IgD-negative memory B cell (primary cell): ENCODE measurements around the gene SLC9A9. TPM values are rescaled to one million over a fixed set of nuclear protein-coding genes. Genes with fewer than 3 reads are reported as not detected.

ENCODE experiments used
- H3K27ac Mint-ChIP-seq, 3 donors: one replicate each; pipeline ENCODE4 v1.8.0; 2020 to 2022; ENCODE audit warnings: mild to moderate bottlenecking in 3 of 3, mixed read lengths in 3 of 3, moderate library complexity in 1 of 3
- H3K27me3 Mint-ChIP-seq: one replicate; pipeline ENCODE4 v1.8.0; 2021; ENCODE audit warnings: mixed read lengths
- H3K36me3 Mint-ChIP-seq: one replicate; pipeline ENCODE4 v1.8.0; 2020; ENCODE audit warnings: mild to moderate bottlenecking, mixed read lengths
- H3K4me1 Mint-ChIP-seq, 3 donors: one replicate each; pipeline ENCODE4 v1.8.0; 2020 to 2022; ENCODE audit warnings: mixed read lengths in 3 of 3, mild to moderate bottlenecking in 1 of 3
- H3K4me3 Mint-ChIP-seq, 4 donors: one replicate each; pipeline ENCODE4 v1.8.0; 2020 to 2022; ENCODE audit warnings: mild to moderate bottlenecking in 4 of 4, mixed read lengths in 4 of 4, moderate library complexity in 3 of 4
- H3K9me3 Mint-ChIP-seq, 3 donors: one replicate each; pipeline ENCODE4 v1.8.0; 2020 to 2021; ENCODE audit warnings: mixed read lengths in 3 of 3, mild to moderate bottlenecking in 1 of 3
- polyA plus RNA-seq: library from polyadenylated mRNA; unstranded; fragments of 300-500 nt; fragmentation: Illumina TruSeq; gene quantifications from one replicate; pipeline ENCODE4 v1.2.3, GENCODE V29; 2021

Gene SLC9A9
- polyA plus RNA-seq, 1 donor from 2014 or later = 9.1 TPM

DNA sequence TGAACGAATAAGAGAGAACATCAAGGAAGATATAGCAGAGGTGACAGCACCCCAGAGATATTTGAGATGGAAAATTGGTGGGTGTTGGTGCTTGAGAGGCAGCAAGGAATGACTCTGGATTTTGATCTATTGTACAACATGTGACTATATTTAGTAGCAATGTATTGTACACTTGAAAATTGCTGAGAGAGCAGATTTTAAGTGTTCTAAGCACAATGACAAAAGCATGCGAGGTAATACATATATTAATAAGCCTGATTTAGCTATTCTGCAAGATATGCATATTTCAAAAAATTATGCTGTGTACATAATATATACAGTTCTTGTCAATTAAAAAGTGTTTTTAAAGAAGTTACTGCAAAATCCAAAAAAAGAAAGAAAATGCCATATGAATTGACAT lies 194.3 kb downstream of the SLC9A9 start:
- H3K4me3 Mint-ChIP-seq = no peak overlapping the region
- peaks cover 9% of the 10 kb centered on the region for H3K36me3 Mint-ChIP-seq
- H3K9me3 Mint-ChIP-seq = no peaks in the 10 kb centered on the region
- no peaks in the 10 kb centered on the region for H3K4me1 Mint-ChIP-seq
- no peaks in the 10 kb centered on the region for H3K27me3 Mint-ChIP-seq
- H3K27ac Mint-ChIP-seq = no peak overlapping the region

DNA sequence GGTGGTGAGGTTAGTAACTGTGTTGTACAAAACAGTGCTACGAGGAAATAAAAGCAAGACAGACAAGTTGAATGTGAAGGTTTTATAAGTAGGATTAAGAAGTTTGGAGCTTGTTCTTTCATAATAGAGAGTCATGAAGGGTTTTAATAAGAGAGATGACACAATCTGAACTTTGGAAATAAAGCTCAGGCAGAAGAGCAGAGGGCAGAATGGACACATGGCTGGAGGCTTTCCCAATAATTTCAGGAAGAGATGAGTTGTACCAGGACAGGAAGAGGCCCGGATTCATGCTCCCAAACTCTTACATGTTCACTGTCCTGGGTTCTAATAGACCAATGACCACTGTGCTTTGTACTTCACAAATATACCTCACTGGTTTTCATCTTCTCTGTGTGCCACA lies 194.8 kb downstream of the SLC9A9 start:
- peak overlapping the region in 1 of 3 donors; percentile 69 for H3K27ac Mint-ChIP-seq
- H3K4me1 Mint-ChIP-seq = no peaks in the 10 kb centered on the region
- H3K9me3 Mint-ChIP-seq = no peaks in the 10 kb centered on the region
- peaks cover 9% of the 10 kb centered on the region for H3K36me3 Mint-ChIP-seq
- H3K4me3 Mint-ChIP-seq = no peak overlapping the region
- no peaks in the 10 kb centered on the region for H3K27me3 Mint-ChIP-seq

- Mint-ChIP-seq H3K36me3 (peaks cover 11% of the 10 kb centered on the region), H3K27ac (no peak overlapping the region)
Observed at GRCh38 chr3:143652118-143652517, 196.2 kb downstream of the SLC9A9 start.

DNA sequence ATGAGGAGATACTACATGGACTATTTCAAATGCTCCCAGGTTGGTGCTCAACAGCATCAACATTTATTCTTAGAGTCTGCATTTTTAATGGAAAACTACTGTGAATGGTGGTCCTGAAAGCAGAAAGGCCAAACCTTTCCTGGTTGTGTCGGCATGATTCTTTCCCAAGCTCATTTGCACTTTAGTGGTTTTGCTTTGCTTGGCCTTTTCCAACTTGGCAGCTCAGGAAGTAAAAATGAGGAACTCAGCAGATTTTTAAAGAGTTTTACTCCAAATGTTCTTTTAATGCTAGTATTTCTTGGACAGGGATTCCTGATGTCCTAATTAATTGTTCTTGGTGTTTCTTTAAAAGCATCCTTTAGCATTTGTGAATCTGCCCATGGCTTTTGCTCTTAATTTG lies 197.4 kb downstream of the SLC9A9 start:
- Mint-ChIP-seq H3K4me3 (no peak overlapping the region), H3K4me1 (no peaks in the 10 kb centered on the region), H3K27me3 (no peaks in the 10 kb centered on the region), H3K36me3 (peaks cover 11% of the 10 kb centered on the region), H3K9me3 (no peaks in the 10 kb centered on the region), H3K27ac (no peak overlapping the region)

More at GRCh38 chr3:143652118-143652517, 196.2 kb downstream of the SLC9A9 start:
- H3K27me3 Mint-ChIP-seq = no peaks in the 10 kb centered on the region
- H3K4me1 Mint-ChIP-seq = no peaks in the 10 kb centered on the region
- H3K9me3 Mint-ChIP-seq = no peaks in the 10 kb centered on the region
- H3K4me3 Mint-ChIP-seq = no peak overlapping the region

DNA sequence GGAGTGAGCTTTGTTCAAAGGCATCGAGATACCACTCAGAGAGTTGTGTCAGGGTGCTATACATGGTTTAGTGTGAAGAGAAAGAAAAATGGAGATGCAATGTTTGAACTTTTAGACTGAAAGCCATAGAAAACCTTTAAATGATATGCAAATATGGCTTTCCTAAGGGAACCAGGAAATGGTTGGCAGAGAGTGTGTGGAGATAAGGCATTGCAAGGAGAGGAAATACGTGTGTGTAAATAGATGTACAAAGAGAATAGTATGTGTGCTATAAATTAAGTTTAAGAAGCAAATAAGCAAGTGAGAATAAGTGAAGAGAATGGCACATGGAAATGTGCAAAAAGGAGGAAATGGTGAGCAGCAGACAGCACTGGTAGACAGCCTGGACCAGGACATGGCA lies 198.1 kb downstream of the SLC9A9 start:
- Mint-ChIP-seq H3K9me3 (no peaks in the 10 kb centered on the region), H3K27ac (no peak overlapping the region), H3K36me3 (peaks cover 11% of the 10 kb centered on the region), H3K27me3 (no peaks in the 10 kb centered on the region), H3K4me1 (no peaks in the 10 kb centered on the region), H3K4me3 (no peak overlapping the region)

GRCh38 chr3:143648708-143649107 lies 199.6 kb downstream of the SLC9A9 start:
- peaks cover 11% of the 10 kb centered on the region for H3K36me3 Mint-ChIP-seq
- no peak overlapping the region for H3K27ac Mint-ChIP-seq
- H3K4me3 Mint-ChIP-seq = no peak overlapping the region

GRCh38 chr3:143648218-143648617 lies 200.1 kb downstream of the SLC9A9 start:
- no peak overlapping the region for H3K4me3 Mint-ChIP-seq
- peaks cover 11% of the 10 kb centered on the region for H3K36me3 Mint-ChIP-seq

More at GRCh38 chr3:143648708-143649107, 199.6 kb downstream of the SLC9A9 start:
- Mint-ChIP-seq H3K4me1 (peaks cover 0 to 6% (median 5%) of the 10 kb centered on the region in 3 donors), H3K27me3 (no peaks in the 10 kb centered on the region), H3K9me3 (no peaks in the 10 kb centered on the region)

DNA sequence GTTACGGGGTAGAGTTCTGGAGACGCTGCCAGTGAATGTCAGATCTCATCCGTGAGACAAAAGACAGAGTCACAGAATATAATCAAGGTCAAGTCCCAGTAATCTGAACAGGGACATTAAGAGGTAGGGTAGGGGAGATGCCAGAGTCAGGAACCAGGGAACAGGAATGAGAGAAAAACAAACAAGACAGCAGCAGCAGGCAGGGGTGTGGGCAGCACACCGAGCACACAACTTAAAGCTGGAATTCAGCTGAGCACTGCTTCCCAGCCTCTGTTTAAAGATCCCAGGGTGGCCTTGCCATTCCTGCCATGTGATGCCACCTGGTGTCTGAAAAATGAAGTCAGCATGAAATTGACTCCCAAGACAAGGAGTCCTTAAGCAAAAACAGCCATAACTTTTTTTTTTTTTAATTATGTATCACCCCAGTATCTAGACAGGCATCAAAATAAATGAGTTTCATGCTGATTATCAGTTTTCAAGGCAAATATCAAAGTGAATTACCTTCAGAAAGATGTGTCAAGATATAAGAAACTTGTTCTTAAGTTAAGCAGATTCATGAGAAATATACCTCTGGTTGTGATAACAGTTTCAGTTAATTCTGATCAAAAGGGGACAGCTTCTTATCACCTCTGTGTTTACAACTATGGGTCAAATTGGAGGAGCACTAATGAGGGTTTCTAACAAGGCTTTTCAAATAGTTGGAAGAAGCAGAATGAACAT lies 203.7 kb downstream of the SLC9A9 start:
- H3K36me3 Mint-ChIP-seq = peaks cover 5% of the 10 kb centered on the region
- H3K9me3 Mint-ChIP-seq = peaks cover 0 to 3% (median 3%) of the 10 kb centered on the region in 3 donors
- no peak overlapping the region for H3K4me3 Mint-ChIP-seq
- H3K27ac Mint-ChIP-seq = peak overlapping the region in 1 of 3 donors; percentile 43
- H3K27me3 Mint-ChIP-seq = no peaks in the 10 kb centered on the region
- H3K4me1 Mint-ChIP-seq = peaks cover 0 to 7% (median 5%) of the 10 kb centered on the region in 3 donors

More at GRCh38 chr3:143648218-143648617, 200.1 kb downstream of the SLC9A9 start:
- no peak overlapping the region for H3K27ac Mint-ChIP-seq
- H3K27me3 Mint-ChIP-seq = no peaks in the 10 kb centered on the region
- peaks cover 0 to 7% (median 5%) of the 10 kb centered on the region in 3 donors for H3K4me1 Mint-ChIP-seq
- H3K9me3 Mint-ChIP-seq = no peaks in the 10 kb centered on the region

- Mint-ChIP-seq H3K27me3 (no peaks in the 10 kb centered on the region), H3K9me3 (peaks cover 2 to 9% (median 8%) of the 10 kb centered on the region in 3 donors), H3K27ac (peak overlapping the region in 1 of 3 donors; percentile 43), H3K36me3 (peaks cover 5% of the 10 kb centered on the region), H3K4me3 (no peak overlapping the region), H3K4me1 (peaks cover 0 to 7% (median 5%) of the 10 kb centered on the region in 3 donors)
Observed at GRCh38 chr3:143643905-143644304, 204.4 kb downstream of the SLC9A9 start.

GRCh38 chr3:143640774-143641173 lies 207.5 kb downstream of the SLC9A9 start:
- H3K4me3 Mint-ChIP-seq = no peak overlapping the region
- no peaks in the 10 kb centered on the region for H3K27me3 Mint-ChIP-seq
- H3K36me3 Mint-ChIP-seq = peaks cover 6% of the 10 kb centered on the region
- H3K4me1 Mint-ChIP-seq = peaks cover 0 to 7% (median 5%) of the 10 kb centered on the region in 3 donors
- H3K27ac Mint-ChIP-seq = no peak overlapping the region
- H3K9me3 Mint-ChIP-seq = peaks cover 6 to 25% (median 10%) of the 10 kb centered on the region in 3 donors

DNA sequence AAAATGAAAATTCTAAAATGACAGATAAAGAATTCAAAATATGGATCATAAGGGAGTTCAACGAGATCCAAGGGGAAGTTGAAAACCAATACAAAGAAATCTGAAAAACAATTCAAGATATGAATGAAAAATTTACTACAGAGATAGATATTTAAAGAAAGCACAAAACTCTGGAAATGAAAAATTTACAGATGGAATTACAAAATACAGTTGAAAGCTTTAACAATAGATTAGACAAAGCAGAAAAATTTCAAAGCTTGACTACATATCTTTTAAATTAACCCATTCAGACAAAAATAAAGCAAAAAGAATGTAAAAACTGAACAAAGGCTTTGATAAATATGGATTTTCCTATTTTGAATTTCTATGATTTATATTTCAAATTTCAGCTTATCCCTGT lies 211.1 kb downstream of the SLC9A9 start:
- H3K9me3 Mint-ChIP-seq = peaks cover 6 to 30% (median 10%) of the 10 kb centered on the region in 3 donors
- no peak overlapping the region for H3K4me3 Mint-ChIP-seq
- no peaks in the 10 kb centered on the region for H3K27me3 Mint-ChIP-seq
- peaks cover 0 to 2% (median 0%) of the 10 kb centered on the region in 3 donors for H3K4me1 Mint-ChIP-seq
- no peak overlapping the region for H3K27ac Mint-ChIP-seq
- peaks cover 3% of the 10 kb centered on the region for H3K36me3 Mint-ChIP-seq

GRCh38 chr3:143634991-143635390 lies 213.3 kb downstream of the SLC9A9 start:
- peak overlapping the region in 1 of 4 donors; percentile 54 for H3K4me3 Mint-ChIP-seq
- H3K9me3 Mint-ChIP-seq = peaks cover 6 to 26% (median 7%) of the 10 kb centered on the region in 3 donors
- peaks cover 0 to 2% (median 2%) of the 10 kb centered on the region in 3 donors for H3K4me1 Mint-ChIP-seq
- no peak overlapping the region for H3K27ac Mint-ChIP-seq
- no peaks in the 10 kb centered on the region for H3K27me3 Mint-ChIP-seq
- H3K36me3 Mint-ChIP-seq = peaks cover 3% of the 10 kb centered on the region

DNA sequence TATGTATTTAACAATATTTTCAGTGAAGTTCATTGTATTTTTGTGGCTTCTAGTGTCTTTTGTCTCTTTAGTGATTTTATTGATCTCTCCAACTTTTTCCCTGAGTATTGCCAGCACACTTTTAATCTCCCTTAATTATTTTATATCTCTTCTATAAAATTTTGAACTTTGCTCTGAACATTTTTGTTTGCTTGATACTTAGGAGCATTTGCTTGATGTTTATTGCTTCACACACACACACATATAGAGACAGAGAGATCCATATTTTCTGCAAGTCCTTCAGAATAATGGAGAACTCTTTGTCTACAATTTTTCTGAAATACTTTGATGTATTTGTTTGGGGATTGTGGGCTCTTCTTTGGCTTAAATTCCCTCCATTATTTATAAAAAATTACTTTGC lies 213.8 kb downstream of the SLC9A9 start:
- H3K9me3 Mint-ChIP-seq = peaks cover 6 to 26% (median 7%) of the 10 kb centered on the region in 3 donors
- no peak overlapping the region for H3K27ac Mint-ChIP-seq
- H3K4me3 Mint-ChIP-seq = no peak overlapping the region
- H3K27me3 Mint-ChIP-seq = no peaks in the 10 kb centered on the region
- peaks cover 0 to 2% (median 2%) of the 10 kb centered on the region in 3 donors for H3K4me1 Mint-ChIP-seq
- peaks cover 3% of the 10 kb centered on the region for H3K36me3 Mint-ChIP-seq

- peaks cover 2 to 21% (median 4%) of the 10 kb centered on the region in 3 donors for H3K9me3 Mint-ChIP-seq
- peaks cover 0 to 2% (median 2%) of the 10 kb centered on the region in 3 donors for H3K4me1 Mint-ChIP-seq
- no peak overlapping the region for H3K4me3 Mint-ChIP-seq
- no peaks in the 10 kb centered on the region for H3K27me3 Mint-ChIP-seq
- H3K27ac Mint-ChIP-seq = no peak overlapping the region
- H3K36me3 Mint-ChIP-seq = peaks cover 3% of the 10 kb centered on the region
Observed at GRCh38 chr3:143633816-143634215, 214.5 kb downstream of the SLC9A9 start.

GRCh38 chr3:143629726-143630125 lies 218.5 kb downstream of the SLC9A9 start:
- Mint-ChIP-seq H3K27me3 (no peaks in the 10 kb centered on the region), H3K9me3 (no peaks in the 10 kb centered on the region), H3K4me3 (no peak overlapping the region), H3K36me3 (no peaks in the 10 kb centered on the region), H3K27ac (peak overlapping the region in 1 of 3 donors; percentile 33), H3K4me1 (peaks cover 0 to 2% (median 0%) of the 10 kb centered on the region in 3 donors)

DNA sequence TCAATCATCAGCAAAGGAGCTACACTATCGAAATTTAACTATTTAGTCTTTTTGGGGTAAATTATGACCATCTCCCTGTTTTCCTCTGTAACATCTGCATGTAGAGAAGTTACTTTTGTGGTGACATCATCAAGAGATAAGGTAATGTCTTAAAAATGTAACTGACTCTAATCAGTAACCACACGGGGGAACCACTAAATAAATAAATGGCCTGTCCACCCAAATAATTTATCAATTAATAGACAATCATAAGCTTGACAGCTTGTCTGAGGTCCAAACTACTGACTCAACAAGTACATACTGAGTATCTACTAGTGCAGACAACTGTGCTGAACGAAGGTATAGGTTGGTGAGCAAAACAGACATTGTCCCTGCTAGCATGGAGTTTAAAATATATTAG lies 219.3 kb downstream of the SLC9A9 start:
- Mint-ChIP-seq H3K36me3 (no peaks in the 10 kb centered on the region), H3K27ac (peak overlapping the region in 1 of 3 donors; percentile 33), H3K4me3 (no peak overlapping the region), H3K9me3 (peaks cover 0 to 3% (median 0%) of the 10 kb centered on the region in 3 donors), H3K4me1 (peaks cover 0 to 2% (median 0%) of the 10 kb centered on the region in 3 donors), H3K27me3 (no peaks in the 10 kb centered on the region)
